Peyer's patch (tissue), 4 donors: ENCODE results near the gene CDK11B. TPM values are rescaled to one million over a fixed set of nuclear protein-coding genes. Genes with fewer than 3 reads are reported as not detected.

Experiments used
- DNase-seq, 3 donors: peaks; one replicate each; pipeline ENCODE4 v3.0.0-alpha.2; 2017 to 2019
- H3K27ac ChIP-seq, 4 donors: fragments of 200-600 bp; sonication (generic); one replicate each; pipeline ENCODE4 v1.5.1; 2016 to 2019
- H3K27me3 ChIP-seq, 2 donors: fragments of 200-600 bp; sonication (generic); one replicate each; pipeline ENCODE4 v1.5.1; 2019
- H3K36me3 ChIP-seq, 3 donors: fragments of 200-600 bp; sonication (generic); one replicate each; pipeline ENCODE4 v1.5.1; 2016 to 2019
- H3K4me1 ChIP-seq, 4 donors: fragments of 200-600 bp; sonication (generic); one replicate each; pipeline ENCODE4 v1.5.1; 2016 to 2019
- H3K4me3 ChIP-seq, 4 donors: fragments of 200-600 bp; sonication (generic); 1 replicate in 3 of 4; 2 replicates in 1 of 4; pipeline ENCODE4 v1.5.1; 2016 to 2019; ENCODE audit warnings: mild to moderate bottlenecking in 1 of 4
- H3K9me3 ChIP-seq, 4 donors: fragments of 200-600 bp; sonication (generic); one replicate each; pipeline ENCODE4 v1.5.1; 2016 to 2019; ENCODE audit warnings: mild to moderate bottlenecking in 1 of 4
- CTCF ChIP-seq, 6 experiments: fragments of 450-650 bp in 4 of 6; fragments of 200-600 bp in 2 of 6; sonication (generic) in 1 of 6; IDR thresholded peaks; one replicate each; pipeline ENCODE4 v1.5.1; 2017 to 2019; ENCODE audit warnings: antibody characterized with exemption in 6 of 6, mild to moderate bottlenecking in 3 of 6, moderate library complexity in 1 of 6
- POLR2A ChIP-seq, 2 donors: fragments of 450-650 bp; IDR thresholded peaks; one replicate each; pipeline ENCODE4 v1.5.1; 2017; ENCODE audit warnings: antibody characterized with exemption in 2 of 2, mild to moderate bottlenecking in 2 of 2, moderate library complexity in 2 of 2
- total RNA-seq, 4 donors: library from RNA; depleted of rRNA; stranded (reverse); fragments of >200 nt; gene quantifications; one replicate each; pipeline ENCODE4 v1.1.0, GENCODE V29; 2016

The CDK11B gene
- total RNA-seq, 4 donors from 2014 or later = 25.7 to 124 (median 40.9) TPM

GRCh38 chr1:1618396-1619068 lies 40.3 kb downstream of the CDK11B start:
- no peaks in the 10 kb centered on the region for H3K9me3 ChIP-seq
- H3K27ac ChIP-seq = no peak overlapping the region
- TF ChIP-seq POLR2A (IDR thresholded peaks at IDR 0.05) = no peak
- TF ChIP-seq CTCF (IDR thresholded peaks at IDR 0.05) = no peak
- no peak overlapping the region for H3K4me3 ChIP-seq
- peaks cover 0 to 15% (median 0%) of the 10 kb centered on the region in 3 donors for H3K36me3 ChIP-seq
- H3K4me1 ChIP-seq = peaks cover 0 to 26% (median 14%) of the 10 kb centered on the region in 4 donors
- no peaks in the 10 kb centered on the region for H3K27me3 ChIP-seq
- no peak for DNase-seq

- Histone ChIP-seq H3K9me3 (no peaks in the 10 kb centered on the region), H3K36me3 (peaks cover 0 to 15% (median 0%) of the 10 kb centered on the region in 3 donors), H3K27me3 (no peaks in the 10 kb centered on the region), H3K27ac (no peak overlapping the region), H3K4me1 (peaks cover 0 to 29% (median 14%) of the 10 kb centered on the region in 4 donors), H3K4me3 (no peak overlapping the region)
- TF ChIP-seq POLR2A (IDR thresholded peaks at IDR 0.05) = no peak
- no peak for TF ChIP-seq CTCF (IDR thresholded peaks at IDR 0.05)
- no peak for DNase-seq
These were observed 40.9 kb downstream of the CDK11B start for GRCh38 chr1:1617925-1618324.

GRCh38 chr1:1617516-1617915 lies 41.3 kb downstream of the CDK11B start:
- TF ChIP-seq CTCF (IDR thresholded peaks at IDR 0.05) (no peak), POLR2A (IDR thresholded peaks at IDR 0.05) (no peak)
- Histone ChIP-seq H3K27ac (no peak overlapping the region), H3K4me1 (peaks cover 0 to 29% (median 14%) of the 10 kb centered on the region in 4 donors), H3K4me3 (no peak overlapping the region), H3K36me3 (peaks cover 0 to 15% (median 0%) of the 10 kb centered on the region in 3 donors), H3K9me3 (no peaks in the 10 kb centered on the region), H3K27me3 (no peaks in the 10 kb centered on the region)
- DNase-seq = no peak

GRCh38 chr1:1616838-1617237 lies 42.0 kb downstream of the CDK11B start:
- Histone ChIP-seq H3K27me3 (no peaks in the 10 kb centered on the region), H3K9me3 (no peaks in the 10 kb centered on the region), H3K27ac (no peak overlapping the region), H3K4me3 (peak overlapping the region; percentile 91 to 100 (median 100)), H3K36me3 (peaks cover 0 to 15% (median 0%) of the 10 kb centered on the region in 3 donors), H3K4me1 (peaks cover 0 to 29% (median 14%) of the 10 kb centered on the region in 4 donors)
- no peak for TF ChIP-seq POLR2A (IDR thresholded peaks at IDR 0.05)
- no peak for TF ChIP-seq CTCF (IDR thresholded peaks at IDR 0.05)
- DNase-seq = no peak

- peak; percentile 29 to 78 (median 69) for DNase-seq
- Histone ChIP-seq H3K4me3 (peak overlapping the region; percentile 91 to 100 (median 100)), H3K27ac (peak overlapping the region; percentile 99 to 100 (median 100)), H3K4me1 (peaks cover 0 to 29% (median 14%) of the 10 kb centered on the region in 4 donors), H3K9me3 (no peaks in the 10 kb centered on the region), H3K27me3 (no peaks in the 10 kb centered on the region), H3K36me3 (peaks cover 0 to 15% (median 0%) of the 10 kb centered on the region in 3 donors)
- TF ChIP-seq POLR2A (IDR thresholded peaks at IDR 0.05) (no peak), CTCF (IDR thresholded peaks at IDR 0.05) (peak in 1 of 6 experiments; percentile 2)
These were observed 42.6 kb downstream of the CDK11B start for GRCh38 chr1:1616045-1616790.
